ENCODE measurements around the gene FBXO21.

Gene FBXO21

DNA sequence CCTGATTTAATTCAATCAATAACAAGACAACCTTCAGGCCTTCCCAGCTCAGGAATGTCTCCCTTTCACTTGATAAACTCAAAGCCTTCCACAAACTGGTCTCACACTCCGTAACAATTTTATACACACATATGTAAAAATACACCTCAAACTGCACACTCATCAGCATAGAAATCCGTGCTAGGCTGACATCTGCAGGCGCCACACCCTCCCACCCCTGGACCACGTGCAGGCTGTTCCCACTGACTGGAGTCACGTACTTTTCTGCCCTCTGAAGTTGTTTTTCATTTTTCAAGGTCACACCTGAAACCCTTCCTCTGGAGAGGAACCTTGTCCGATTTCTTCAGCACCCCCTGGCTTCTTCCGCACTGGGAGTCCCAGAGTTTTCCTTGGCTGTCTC, 27.6 kb downstream of the FBXO21 start:
- H2AK5ac ChIP-seq (ENCODE audit: low read length) = no peak overlapping the region
- no peak overlapping the region for H3K56ac ChIP-seq (ENCODE audit: low read length)
- no peak overlapping the region for H2BK120ac ChIP-seq (ENCODE audit: low read depth, low read length)
- H3K4me3 ChIP-seq (ENCODE audit: low read length) = no peak overlapping the region
- H4K5ac ChIP-seq (ENCODE audit: low read length) = no peak overlapping the region
- H3K79me1 ChIP-seq (ENCODE audit: low read length) = peaks cover 1% of the 10 kb centered on the region
- peaks cover 15% of the 10 kb centered on the region for H3K36me3 ChIP-seq (ENCODE audit: control insufficient read depth, insufficient read depth, low read length)
- no peak overlapping the region for H3K27ac ChIP-seq (ENCODE audit: low read depth, low read length)
- H4K8ac ChIP-seq (ENCODE audit: low read depth, low read length) = no peak overlapping the region
- no peaks in the 10 kb centered on the region for H3K4me1 ChIP-seq (ENCODE audit: control insufficient read depth, low read depth, low read length)
- H3K79me2 ChIP-seq (ENCODE audit: control insufficient read depth, insufficient read depth, low read length) = no peaks in the 10 kb centered on the region
- DNase-seq = no peak
- no peak overlapping the region for H3K9ac ChIP-seq (ENCODE audit: low read length)
- WGBS (ENCODE audit: extremely low coverage, insufficient coverage, low lambda C conversion rate) = no CpG with 5 or more reads among the region's 7 CpGs
- H3K4ac ChIP-seq (ENCODE audit: low read depth, low read length) = no peak overlapping the region
- H2BK5ac ChIP-seq (ENCODE audit: low read length) = no peak overlapping the region
- H2BK15ac ChIP-seq (replicated peaks; ENCODE audit: low read depth) = no peak overlapping the region
- no peak overlapping the region for H3K23ac ChIP-seq (ENCODE audit: low read length)
- no peak overlapping the region for H3K18ac ChIP-seq (ENCODE audit: low read length)
- no peaks in the 10 kb centered on the region for H3K27me3 ChIP-seq (ENCODE audit: insufficient read depth, low read length, poor library complexity)
- H3K4me2 ChIP-seq (ENCODE audit: low read length) = no peak overlapping the region

GRCh38 chr12:117162167-117162539, 28.1 kb downstream of the FBXO21 start:
- no CpG with 5 or more reads among the region's 8 CpGs for WGBS (ENCODE audit: extremely low coverage, insufficient coverage, low lambda C conversion rate)
- DNase-seq = no peak
- Histone ChIP-seq H3K23ac (ENCODE audit: low read length) (no peak overlapping the region), H3K27ac (ENCODE audit: low read depth, low read length) (no peak overlapping the region), H3K4me3 (ENCODE audit: low read length) (no peak overlapping the region), H3K79me2 (ENCODE audit: control insufficient read depth, insufficient read depth, low read length) (no peaks in the 10 kb centered on the region), H3K56ac (ENCODE audit: low read length) (no peak overlapping the region), H4K8ac (ENCODE audit: low read depth, low read length) (no peak overlapping the region), H4K5ac (ENCODE audit: low read length) (no peak overlapping the region), H3K18ac (ENCODE audit: low read length) (no peak overlapping the region), H3K9ac (ENCODE audit: low read length) (no peak overlapping the region), H2BK5ac (ENCODE audit: low read length) (no peak overlapping the region), H3K79me1 (ENCODE audit: low read length) (peaks cover 1% of the 10 kb centered on the region), H3K27me3 (ENCODE audit: insufficient read depth, low read length, poor library complexity) (no peaks in the 10 kb centered on the region), H3K36me3 (ENCODE audit: control insufficient read depth, insufficient read depth, low read length) (peaks cover 15% of the 10 kb centered on the region), H2BK15ac (replicated peaks; ENCODE audit: low read depth) (no peak overlapping the region), H3K4me2 (ENCODE audit: low read length) (no peak overlapping the region), H3K4ac (ENCODE audit: low read depth, low read length) (no peak overlapping the region), H2BK120ac (ENCODE audit: low read depth, low read length) (no peak overlapping the region), H3K4me1 (ENCODE audit: control insufficient read depth, low read depth, low read length) (no peaks in the 10 kb centered on the region), H2AK5ac (ENCODE audit: low read length) (no peak overlapping the region)

DNA sequence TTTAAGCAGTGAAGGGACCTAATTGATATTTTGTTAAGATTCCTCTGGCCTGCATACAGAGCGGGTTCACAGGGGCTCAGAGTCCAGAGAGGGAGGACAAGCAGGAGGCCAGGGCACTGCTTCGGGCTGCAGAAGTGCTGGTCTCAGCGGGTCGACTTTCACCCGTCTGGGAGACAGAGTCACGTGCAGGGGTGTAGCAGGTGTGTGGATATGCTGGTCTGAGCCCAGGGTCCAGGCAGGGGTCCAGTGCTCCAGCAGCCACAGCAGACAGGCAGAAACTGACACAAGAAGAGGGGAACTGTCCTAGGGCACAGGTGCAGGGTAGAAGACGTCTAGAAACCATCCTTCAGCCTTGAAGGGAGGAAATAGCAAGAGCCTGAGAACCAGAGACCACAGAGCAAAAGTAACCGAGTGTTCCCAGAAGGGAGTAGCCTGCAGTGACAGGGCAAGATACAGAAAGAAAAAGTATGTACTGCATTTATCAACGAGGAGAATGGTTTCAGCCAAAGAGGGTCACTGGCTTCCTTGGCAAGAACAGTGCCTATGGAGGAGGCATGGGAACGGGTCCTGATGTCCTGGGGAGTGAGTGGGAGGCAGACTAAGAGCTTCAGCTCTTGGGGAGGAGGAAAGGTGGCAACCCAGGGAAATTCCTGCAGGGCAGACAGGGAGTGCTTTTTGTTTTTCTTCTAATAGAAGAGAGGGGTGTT, 28.7 kb downstream of the FBXO21 start:
- Histone ChIP-seq H3K4ac (ENCODE audit: low read depth, low read length) (no peak overlapping the region), H2BK15ac (replicated peaks; ENCODE audit: low read depth) (no peak overlapping the region)

DNA sequence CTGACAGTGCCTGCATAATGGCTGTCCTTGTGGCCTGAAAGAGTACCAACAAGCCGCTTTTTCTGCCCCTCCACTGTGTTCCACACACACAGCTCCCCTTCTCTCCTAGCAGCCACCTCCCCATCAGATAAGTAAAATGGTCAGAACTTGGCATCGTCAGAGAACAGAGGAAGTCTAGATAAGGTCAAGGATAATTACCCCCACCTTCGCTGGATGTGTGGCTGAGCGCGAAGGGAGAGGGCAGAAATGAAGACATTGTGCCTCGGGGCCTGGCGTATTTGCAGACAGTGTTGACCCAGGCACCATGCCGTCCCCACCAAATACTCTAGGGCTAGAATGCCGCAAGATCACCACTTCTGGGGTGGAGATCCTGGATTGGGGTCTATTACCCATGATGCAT, 30.6 kb downstream of the FBXO21 start:
- H4K8ac ChIP-seq (ENCODE audit: low read depth, low read length) = no peak overlapping the region
- H3K56ac ChIP-seq (ENCODE audit: low read length) = no peak overlapping the region
- H3K4me3 ChIP-seq (ENCODE audit: low read length) = no peak overlapping the region
- peaks cover 13% of the 10 kb centered on the region for H3K36me3 ChIP-seq (ENCODE audit: control insufficient read depth, insufficient read depth, low read length)
- no peak overlapping the region for H2BK5ac ChIP-seq (ENCODE audit: low read length)
- H4K5ac ChIP-seq (ENCODE audit: low read length) = no peak overlapping the region
- H2AK5ac ChIP-seq (ENCODE audit: low read length) = no peak overlapping the region
- H3K27me3 ChIP-seq (ENCODE audit: insufficient read depth, low read length, poor library complexity) = no peaks in the 10 kb centered on the region
- no peak overlapping the region for H3K18ac ChIP-seq (ENCODE audit: low read length)
- no peak overlapping the region for H3K23ac ChIP-seq (ENCODE audit: low read length)
- no peak overlapping the region for H3K4me2 ChIP-seq (ENCODE audit: low read length)
- H2BK15ac ChIP-seq (replicated peaks; ENCODE audit: low read depth) = no peak overlapping the region
- H3K79me2 ChIP-seq (ENCODE audit: control insufficient read depth, insufficient read depth, low read length) = no peaks in the 10 kb centered on the region
- DNase-seq = no peak
- H3K27ac ChIP-seq (ENCODE audit: low read depth, low read length) = no peak overlapping the region
- no peak overlapping the region for H2BK120ac ChIP-seq (ENCODE audit: low read depth, low read length)
- no peak overlapping the region for H3K9ac ChIP-seq (ENCODE audit: low read length)
- WGBS (ENCODE audit: extremely low coverage, insufficient coverage, low lambda C conversion rate) = no CpG with 5 or more reads among the region's 9 CpGs
- H3K4ac ChIP-seq (ENCODE audit: low read depth, low read length) = no peak overlapping the region
- H3K4me1 ChIP-seq (ENCODE audit: control insufficient read depth, low read depth, low read length) = no peaks in the 10 kb centered on the region
- no peaks in the 10 kb centered on the region for H3K79me1 ChIP-seq (ENCODE audit: low read length)

More for the DNA sequence above, 28.7 kb downstream of the FBXO21 start:
- Histone ChIP-seq H3K36me3 (ENCODE audit: control insufficient read depth, insufficient read depth, low read length) (peaks cover 14% of the 10 kb centered on the region), H3K9ac (ENCODE audit: low read length) (no peak overlapping the region), H3K79me1 (ENCODE audit: low read length) (peaks cover 1% of the 10 kb centered on the region), H3K79me2 (ENCODE audit: control insufficient read depth, insufficient read depth, low read length) (no peaks in the 10 kb centered on the region), H2BK120ac (ENCODE audit: low read depth, low read length) (no peak overlapping the region), H2AK5ac (ENCODE audit: low read length) (no peak overlapping the region), H3K18ac (ENCODE audit: low read length) (no peak overlapping the region), H4K5ac (ENCODE audit: low read length) (no peak overlapping the region), H4K8ac (ENCODE audit: low read depth, low read length) (no peak overlapping the region), H3K4me1 (ENCODE audit: control insufficient read depth, low read depth, low read length) (no peaks in the 10 kb centered on the region), H3K4me2 (ENCODE audit: low read length) (no peak overlapping the region), H3K4me3 (ENCODE audit: low read length) (no peak overlapping the region), H3K23ac (ENCODE audit: low read length) (no peak overlapping the region), H2BK5ac (ENCODE audit: low read length) (no peak overlapping the region), H3K27me3 (ENCODE audit: insufficient read depth, low read length, poor library complexity) (no peaks in the 10 kb centered on the region), H3K27ac (ENCODE audit: low read depth, low read length) (no peak overlapping the region), H3K56ac (ENCODE audit: low read length) (no peak overlapping the region)
- no CpG with 5 or more reads among the region's 10 CpGs for WGBS (ENCODE audit: extremely low coverage, insufficient coverage, low lambda C conversion rate)
- DNase-seq = no peak

DNA sequence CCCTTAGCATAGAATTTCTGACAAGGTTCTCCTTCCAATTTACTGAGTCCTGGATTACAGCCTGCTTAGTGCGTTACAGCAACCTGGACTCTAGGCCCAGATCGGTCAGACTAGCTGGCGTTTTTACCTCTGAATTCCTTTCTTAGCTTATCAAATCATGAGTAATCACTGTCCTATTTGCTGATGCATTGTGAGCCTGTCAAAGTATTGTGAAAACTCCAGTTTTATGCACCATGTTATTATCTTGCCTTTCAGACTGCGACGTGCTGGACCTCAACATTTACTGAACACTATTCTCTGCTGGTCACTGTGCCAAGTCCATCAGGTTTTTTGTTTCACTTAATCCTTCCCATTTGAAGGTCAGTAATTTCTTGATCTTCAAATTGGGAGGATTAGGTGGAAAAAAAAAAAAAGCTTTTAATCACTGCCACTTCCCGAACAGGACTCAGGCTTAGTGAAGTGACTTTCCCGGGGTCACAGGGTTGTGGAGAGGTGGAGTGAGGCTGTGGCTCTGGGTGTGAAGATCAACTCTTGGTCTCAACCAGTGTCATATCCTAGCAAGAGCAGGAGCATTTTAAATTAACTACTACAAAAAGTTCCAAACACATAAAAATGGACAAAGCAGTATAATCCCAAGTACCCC, 31.2 kb downstream of the FBXO21 start:
- H3K79me1 ChIP-seq (ENCODE audit: low read length) = no peaks in the 10 kb centered on the region
- no CpG with 5 or more reads among the region's 7 CpGs for WGBS (ENCODE audit: extremely low coverage, insufficient coverage, low lambda C conversion rate)

More for the DNA sequence above, 31.2 kb downstream of the FBXO21 start:
- no peak for DNase-seq
- no peak overlapping the region for H2BK120ac ChIP-seq (ENCODE audit: low read depth, low read length)
- H3K56ac ChIP-seq (ENCODE audit: low read length) = no peak overlapping the region
- H2BK15ac ChIP-seq (replicated peaks; ENCODE audit: low read depth) = no peak overlapping the region
- no peak overlapping the region for H3K9ac ChIP-seq (ENCODE audit: low read length)
- H4K8ac ChIP-seq (ENCODE audit: low read depth, low read length) = no peak overlapping the region
- peaks cover 13% of the 10 kb centered on the region for H3K36me3 ChIP-seq (ENCODE audit: control insufficient read depth, insufficient read depth, low read length)
- H2AK5ac ChIP-seq (ENCODE audit: low read length) = no peak overlapping the region
- no peak overlapping the region for H3K27ac ChIP-seq (ENCODE audit: low read depth, low read length)
- no peak overlapping the region for H3K18ac ChIP-seq (ENCODE audit: low read length)
- H3K4me3 ChIP-seq (ENCODE audit: low read length) = no peak overlapping the region
- H3K79me2 ChIP-seq (ENCODE audit: control insufficient read depth, insufficient read depth, low read length) = no peaks in the 10 kb centered on the region
- no peaks in the 10 kb centered on the region for H3K4me1 ChIP-seq (ENCODE audit: control insufficient read depth, low read depth, low read length)
- H3K27me3 ChIP-seq (ENCODE audit: insufficient read depth, low read length, poor library complexity) = no peaks in the 10 kb centered on the region
- no peak overlapping the region for H2BK5ac ChIP-seq (ENCODE audit: low read length)
- no peak overlapping the region for H3K23ac ChIP-seq (ENCODE audit: low read length)
- no peak overlapping the region for H3K4ac ChIP-seq (ENCODE audit: low read depth, low read length)
- no peak overlapping the region for H4K5ac ChIP-seq (ENCODE audit: low read length)
- no peak overlapping the region for H3K4me2 ChIP-seq (ENCODE audit: low read length)

Measured in mesendoderm (in vitro differentiated cells).